Measurements from ENCODE around the gene GDF15. TPM values are rescaled to one million over a fixed set of nuclear protein-coding genes. Genes with fewer than 3 reads are reported as not detected.
A peak's percentile ranks its signal among the peaks of the same experiment; 100 is the strongest.

The GDF15 gene
- polyA plus RNA-seq, 2 of the 4 experiments (the other 2 are of a cell fraction), result 56.9 to 78.5 TPM

GRCh38 chr19:18393836-18394235 is 7.9 kb downstream of the GDF15 start:
- Histone ChIP-seq H3K27ac (no peak overlapping the region), H3K9me3 (no peaks in the 10 kb centered on the region), H3K4me3 (no peak overlapping the region), H3K4me1 (peaks cover 14% of the 10 kb centered on the region), H3K4me2 (no peak overlapping the region)
- no peak for TF ChIP-seq E2F6 (IDR thresholded peaks at IDR 0.05; ENCODE audit: borderline replicate concordance, low read depth)
- no peak for TF ChIP-seq ZSCAN20 (CRISPR knock-in tag; IDR thresholded peaks at IDR 0.05)
- TF ChIP-seq RFX5 (IDR thresholded peaks at IDR 0.05), result no peak
- TF ChIP-seq CEBPB (IDR thresholded peaks at IDR 0.05), result no peak
- no peak for TF ChIP-seq FOXS1 (CRISPR knock-in tag; IDR thresholded peaks at IDR 0.05)
- no peak for TF ChIP-seq RNF2 (IDR thresholded peaks at IDR 0.05; ENCODE audit: borderline replicate concordance, low read depth)
- no peak for TF ChIP-seq REST (IDR thresholded peaks at IDR 0.05)
- no peak for TF ChIP-seq JUNB (IDR thresholded peaks at IDR 0.05)
- TF ChIP-seq EHMT2 (IDR thresholded peaks at IDR 0.05; ENCODE audit: low read depth), result no peak
- TF ChIP-seq RCOR1 (IDR thresholded peaks at IDR 0.05; ENCODE audit: low read depth, low read length), result no peak
- no peak for TF ChIP-seq RAD21 (conservative IDR thresholded peaks at IDR 0.05 in 1 of 2, IDR thresholded peaks at IDR 0.05 in 1 of 2)
- TF ChIP-seq BHLHE40 (IDR thresholded peaks at IDR 0.05; ENCODE audit: low read depth, low read length), result no peak
- TF ChIP-seq CTCF (IDR thresholded peaks at IDR 0.05), result no peak
- no peak for TF ChIP-seq ZNF302 (CRISPR knock-in tag; IDR thresholded peaks at IDR 0.05)
- no peak for TF ChIP-seq HEYL (CRISPR knock-in tag; IDR thresholded peaks at IDR 0.05)
- no peak for TF ChIP-seq RARB (CRISPR knock-in tag; IDR thresholded peaks at IDR 0.05)
- ChIA-PET CTCF (interaction anchor here (1.2 to 7.5 kb wide), 2 partner anchors 19 to 65 kb away, joined by 3 to 75 read pairs; no protein-coding TSS in a partner anchor), POLR2A (no interaction called here)
- FAIRE-seq (no peak), ATAC-seq (no peak), DNase-seq (ENCODE audit: low read depth in 1 of 2, low spot score in 1 of 2) (no peak)
- WGBS (ENCODE audit: missing lambda C conversion rate), result 91% methylated on average over 7 of the region's 7 CpGs

- H3K27ac ChIP-seq, result 0 out of 6 replicates have a peak overlapping the region, but pooled peaks of 1 of the 2 experiments have one; percentile 33
- ChIA-PET POLR2A (interaction anchor here (0.7 kb wide), 1 partner anchor 11 kb away, joined by 3 read pairs; the partner anchor contains the start of gene GDF15), CTCF (interaction anchor here (0.9 to 7.5 kb wide), 6 partner anchors 9 to 68 kb away, joined by 3 to 85 read pairs (median 6); no protein-coding TSS in a partner anchor)
- H3K4me1 ChIP-seq, result peaks cover 22% of the 10 kb centered on the region
- no peak overlapping the region for H3K4me3 ChIP-seq
- DNase-seq (ENCODE audit: low read depth in 1 of 2, low spot score in 1 of 2) (no peak), FAIRE-seq (no peak), ATAC-seq (no peak)
- 83% methylated on average over 26 of the region's 37 CpGs for WGBS (ENCODE audit: missing lambda C conversion rate)
- no peak for TF ChIP-seq JUNB (IDR thresholded peaks at IDR 0.05)
- no peak for TF ChIP-seq MAZ (IDR thresholded peaks at IDR 0.05; ENCODE audit: borderline replicate concordance, low read depth, low read length)
- no peak for TF ChIP-seq JUN (IDR thresholded peaks at IDR 0.05)
- no peak for TF ChIP-seq CEBPB (IDR thresholded peaks at IDR 0.05)
- TF ChIP-seq ZC3H11A (IDR thresholded peaks at IDR 0.05), result no peak
- no peak for TF ChIP-seq KDM1A (IDR thresholded peaks at IDR 0.05; ENCODE audit: low read depth)
- TF ChIP-seq ZFP36 (IDR thresholded peaks at IDR 0.05; ENCODE audit: borderline replicate concordance, partially characterized antibody), result no peak
- TF ChIP-seq NR3C1 (IDR thresholded peaks at IDR 0.05), result no peak
- no peak for TF ChIP-seq ZSCAN20 (CRISPR knock-in tag; IDR thresholded peaks at IDR 0.05)
- no peak for TF ChIP-seq HEYL (CRISPR knock-in tag; IDR thresholded peaks at IDR 0.05)
- no peak overlapping the region for H3K4me2 ChIP-seq
- H3K9me3 ChIP-seq, result no peaks in the 10 kb centered on the region
Observed at GRCh38 chr19:18396471-18397241, 10.7 kb downstream of the GDF15 start.

Measured in A549 (cell line).